Globus pallidus (tissue), 1 donor: Measurements from ENCODE around the gene COL4A1.

ENCODE experiments used
- DNase-seq: peaks from one replicate; pipeline ENCODE4 v3.0.0-alpha.2; 2015; ENCODE audit warnings: low spot score

The COL4A1 gene

DNA sequence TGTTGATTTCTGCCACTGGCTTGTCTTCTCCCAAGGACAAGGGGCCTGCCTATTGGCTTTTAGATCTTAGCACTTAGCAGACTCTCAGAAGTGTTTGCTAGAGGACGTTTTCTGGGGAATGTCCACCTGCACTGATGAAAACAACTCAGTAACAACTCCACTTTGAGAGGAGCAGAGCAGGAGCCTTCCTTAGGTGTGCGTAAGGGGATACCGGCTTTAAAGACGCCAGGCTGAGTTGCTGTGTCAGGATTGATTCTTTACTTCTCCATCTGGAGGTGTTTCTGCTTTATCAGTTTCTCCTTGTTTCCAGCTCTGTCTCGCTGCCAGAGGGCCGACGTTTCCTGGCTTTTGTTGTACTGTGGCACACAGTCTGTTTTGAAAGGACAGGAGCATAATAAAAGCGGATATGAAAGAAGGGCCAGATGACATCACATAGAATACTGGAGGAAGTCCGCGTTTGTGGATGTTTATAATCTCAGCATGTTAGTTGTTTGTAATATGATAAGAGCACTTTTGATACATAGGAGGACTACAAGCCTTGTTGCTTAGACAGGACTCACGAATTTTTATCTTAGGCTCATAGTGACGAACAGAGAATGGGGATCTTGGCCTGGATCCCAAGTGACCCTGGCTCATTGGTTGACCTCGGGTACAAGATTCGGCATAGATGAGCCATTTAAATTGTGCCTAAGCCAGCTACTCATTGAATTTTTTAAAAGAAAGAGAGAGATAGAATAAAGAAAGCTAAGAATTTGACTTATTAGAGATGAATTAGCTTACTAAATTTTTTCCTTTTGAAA, 34.7 kb upstream of the COL4A1 start:
- peak; percentile 32 for DNase-seq

DNA sequence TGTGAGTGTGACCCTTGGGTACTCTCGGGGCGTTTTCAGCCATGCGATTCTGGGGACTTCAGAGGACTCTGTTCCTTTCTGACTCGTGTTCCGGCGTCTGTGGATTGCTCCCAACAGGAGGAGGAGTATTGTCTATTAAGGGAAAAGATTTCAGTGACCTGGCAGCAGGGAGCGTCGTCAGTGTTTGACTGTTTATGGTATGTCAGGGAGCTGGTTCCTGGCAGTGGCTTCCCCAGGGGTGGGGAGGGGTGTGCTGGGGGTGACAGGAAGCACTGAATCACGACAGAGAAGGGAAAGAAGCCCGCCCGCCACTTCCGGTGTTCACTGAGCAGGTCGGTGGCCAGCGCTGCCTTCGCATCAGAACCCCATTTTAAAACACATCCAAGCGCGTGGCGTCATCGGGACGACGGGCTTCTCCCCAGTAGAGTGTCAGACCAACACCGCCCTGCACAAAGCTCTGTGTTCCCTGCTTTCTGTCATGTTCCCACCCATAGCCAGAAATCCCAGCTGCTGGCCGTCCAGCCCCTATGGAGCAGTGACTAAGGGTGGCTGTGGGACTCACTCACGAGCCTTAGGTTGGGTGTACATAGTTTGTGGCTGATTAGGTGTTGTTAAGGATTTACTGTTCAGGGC, 34.0 kb upstream of the COL4A1 start:
- no peak for DNase-seq

DNA sequence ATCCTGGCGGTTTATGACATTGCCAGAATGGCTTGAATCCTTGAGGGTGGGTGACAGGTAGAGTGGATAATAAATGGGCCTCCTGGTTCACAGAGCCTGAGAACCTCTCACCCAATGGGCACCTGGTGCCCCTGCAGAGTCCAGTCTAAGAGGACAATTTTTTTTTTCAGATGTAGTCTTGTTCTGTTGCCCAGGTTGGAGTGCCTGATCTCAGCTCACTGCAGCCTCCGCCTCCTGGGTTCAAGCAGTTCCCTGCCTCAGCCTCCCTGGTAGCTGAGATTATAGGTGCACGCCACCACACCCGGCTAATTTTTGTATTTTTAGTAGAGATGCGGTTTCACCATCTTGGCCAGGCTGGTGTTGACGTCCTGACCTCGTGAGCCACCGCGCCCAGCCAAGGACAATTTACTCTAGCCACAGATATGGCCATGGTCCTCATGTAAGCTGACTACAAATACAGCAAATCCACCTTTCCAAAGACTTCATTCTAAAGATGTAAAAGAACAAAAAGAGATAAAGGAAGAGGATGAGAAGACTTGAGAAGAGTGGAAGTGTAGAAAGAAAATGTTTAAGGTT, 33.1 kb upstream of the COL4A1 start:
- no peak for DNase-seq

DNA sequence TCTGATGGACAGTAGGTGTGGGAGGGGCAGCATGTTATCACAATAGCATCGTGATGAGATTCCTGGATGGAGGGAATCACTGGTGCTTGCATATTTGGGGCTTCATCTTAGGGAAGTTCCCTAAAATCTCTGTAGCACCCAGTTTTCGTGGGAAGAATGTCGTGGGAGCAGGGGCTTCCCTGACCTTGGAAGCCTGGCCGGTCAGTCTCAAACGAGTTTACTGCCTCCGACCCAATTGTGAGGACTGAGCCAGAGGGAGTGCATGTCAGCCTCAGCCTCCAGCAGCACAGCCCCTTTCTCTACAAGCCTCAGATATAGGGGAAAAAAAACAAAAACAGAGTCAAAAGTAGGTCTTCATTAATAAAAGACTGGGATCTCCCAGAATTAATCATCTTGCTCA, 32.3 kb upstream of the COL4A1 start:
- DNase-seq, result no peak

DNA sequence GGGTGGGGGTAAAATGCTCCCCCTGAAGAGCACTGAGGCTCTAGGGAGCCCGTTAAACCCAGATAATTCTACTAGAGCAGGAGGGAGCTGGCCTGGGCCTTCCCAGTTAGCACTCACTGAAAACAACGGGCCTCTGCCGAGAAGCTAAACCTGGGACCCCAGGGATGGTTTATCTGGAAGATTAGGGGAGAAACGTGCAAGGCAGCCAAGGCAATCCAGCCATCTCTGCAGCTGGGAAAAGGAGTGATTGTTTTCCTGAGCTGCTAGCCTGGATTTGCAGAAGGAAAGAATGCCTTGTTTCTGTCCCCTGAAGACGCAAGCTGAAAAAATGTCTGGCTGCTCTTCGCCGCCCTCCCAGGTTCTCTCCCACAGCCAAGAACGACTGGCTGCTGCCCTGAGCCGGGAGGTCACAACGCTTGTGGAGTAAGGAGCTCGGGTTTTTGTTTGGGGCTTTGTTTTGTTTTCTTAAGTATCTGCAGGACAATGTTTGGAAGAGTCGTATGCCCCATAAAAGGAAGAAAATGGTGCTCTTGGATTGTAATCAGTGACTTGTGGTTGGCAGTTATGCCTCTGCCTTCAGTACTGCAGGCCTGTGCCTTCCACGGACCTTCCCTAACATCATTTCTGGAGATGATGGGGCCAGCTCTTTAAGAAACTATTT, 31.6 kb upstream of the COL4A1 start:
- DNase-seq, result peak; percentile 41

DNA sequence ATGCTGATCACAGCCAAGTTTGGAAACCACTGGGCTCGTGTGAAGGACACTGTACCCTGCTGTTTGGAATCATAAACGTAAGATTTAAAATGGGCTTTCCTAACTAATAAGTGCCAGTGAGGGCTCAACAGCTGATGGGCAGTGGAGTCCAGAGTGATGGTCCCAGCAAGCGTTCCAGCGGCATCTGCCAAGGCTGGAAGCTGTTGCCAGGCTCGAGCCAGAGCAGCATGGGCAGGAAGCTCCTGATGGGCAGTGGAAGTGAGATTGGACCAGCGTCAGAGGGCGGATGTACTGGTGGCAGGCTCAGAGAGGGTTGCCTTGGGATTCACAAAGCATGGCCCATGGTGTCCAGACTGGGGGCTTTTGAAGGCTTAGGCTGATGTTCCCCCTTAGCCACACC, 30.3 kb upstream of the COL4A1 start:
- DNase-seq, result no peak

DNA sequence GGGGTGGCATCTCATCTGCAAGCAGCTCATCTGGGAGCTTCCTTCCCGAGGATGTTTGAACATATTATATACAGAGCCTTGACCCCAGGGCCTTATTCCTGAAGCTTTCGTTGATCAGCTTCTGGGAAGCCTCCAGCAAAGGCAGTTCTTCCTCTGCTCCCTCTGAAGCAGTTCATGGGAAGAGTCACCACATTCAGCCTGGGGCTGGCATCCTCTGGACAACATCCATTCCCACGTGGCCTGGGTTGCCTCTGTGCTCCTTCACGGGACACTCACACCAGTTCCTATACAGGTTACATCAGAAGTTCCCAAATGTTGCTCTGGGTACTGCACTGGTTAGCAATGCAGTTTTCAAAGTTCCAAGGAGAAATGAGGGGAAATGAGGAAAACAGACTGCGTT, 29.7 kb upstream of the COL4A1 start:
- no peak for DNase-seq

DNA sequence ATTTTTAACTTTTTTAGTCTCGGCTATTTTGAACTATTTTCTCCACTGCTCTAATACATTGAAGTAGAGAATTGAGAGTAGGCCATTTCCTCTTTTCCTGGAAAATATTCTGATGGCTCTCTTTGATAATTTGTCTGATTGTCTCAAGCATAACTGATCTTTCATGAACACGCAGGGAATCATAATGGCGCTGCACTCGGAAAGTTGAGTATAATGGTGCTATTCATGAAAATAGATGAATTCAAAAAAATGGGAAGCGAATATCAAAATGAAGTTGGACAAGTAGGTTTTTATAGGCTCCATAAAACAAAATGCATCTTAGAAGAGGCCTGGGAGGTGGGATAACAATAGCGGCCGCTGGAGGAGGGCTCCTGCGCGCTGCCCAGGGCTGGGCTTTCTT, 29.2 kb upstream of the COL4A1 start:
- no peak for DNase-seq

DNA sequence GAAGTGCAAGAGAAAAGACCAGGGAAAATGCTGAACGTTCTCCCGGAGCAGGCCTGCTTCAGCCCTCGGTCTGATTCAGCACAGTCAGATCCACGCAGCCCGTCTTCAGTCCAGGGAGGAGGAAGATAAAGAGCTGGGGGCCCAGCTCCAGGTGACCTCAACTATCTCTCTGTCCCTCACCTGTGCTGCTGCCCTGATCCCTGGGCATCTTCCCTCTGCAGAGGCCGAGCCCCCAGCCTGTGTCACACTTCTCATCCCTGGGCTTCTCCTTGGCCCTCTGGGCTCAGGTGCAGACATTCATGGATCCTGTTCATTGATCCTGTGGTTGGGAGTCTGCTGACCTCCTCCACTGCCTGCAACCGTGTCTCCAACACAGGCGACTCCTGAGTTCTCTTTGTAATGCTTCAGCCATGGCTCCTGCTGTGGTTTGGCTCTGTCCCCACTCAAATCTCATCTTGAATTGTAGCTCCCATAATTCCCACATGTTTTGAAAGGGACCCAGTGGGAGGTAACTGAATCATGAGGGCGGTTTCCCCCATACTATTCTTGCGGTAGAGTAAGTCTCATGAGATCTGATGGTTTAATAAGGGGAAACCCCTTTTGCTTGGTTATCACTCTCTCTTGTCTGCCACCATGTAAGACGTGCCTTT, 28.0 kb upstream of the COL4A1 start:
- DNase-seq, result no peak

DNA sequence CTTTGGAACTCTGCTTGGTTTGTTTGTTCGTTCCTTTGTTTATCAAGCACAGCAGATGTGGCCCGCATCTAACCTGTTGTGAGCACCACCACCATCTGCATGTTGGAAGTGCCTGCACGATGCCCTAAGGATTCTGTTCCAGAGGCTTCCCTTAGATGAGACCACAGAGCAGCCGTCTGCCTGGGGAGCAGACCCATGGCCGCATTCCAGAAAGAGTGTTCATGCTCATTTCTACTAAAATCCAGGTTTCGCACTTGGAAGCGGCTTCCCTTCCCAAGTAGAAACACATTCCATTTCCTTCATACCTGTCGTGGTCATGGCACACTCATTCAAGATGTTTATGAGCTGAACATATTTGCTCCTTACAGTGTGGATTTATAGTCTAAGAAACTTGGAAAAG, 27.3 kb upstream of the COL4A1 start:
- no peak for DNase-seq

DNA sequence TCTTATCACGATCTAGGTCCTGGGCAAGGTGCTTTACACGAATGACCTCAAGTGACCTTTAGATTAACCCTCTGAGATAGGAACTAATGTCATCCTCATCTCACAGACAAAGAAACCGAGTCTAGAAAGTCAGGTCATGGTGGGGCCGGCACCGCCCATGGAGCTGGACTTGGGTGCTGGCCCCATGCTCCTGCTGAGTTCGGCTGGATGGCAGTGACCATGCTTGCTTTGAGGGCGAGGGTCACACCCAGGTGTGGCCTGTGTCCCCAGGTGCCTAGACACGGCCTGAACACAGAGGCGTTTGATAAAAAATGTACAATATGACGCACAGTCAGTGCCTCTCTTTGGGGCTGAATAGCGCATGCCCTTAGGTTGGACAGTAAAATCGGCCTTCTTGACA, 26.9 kb upstream of the COL4A1 start:
- DNase-seq, result no peak

DNA sequence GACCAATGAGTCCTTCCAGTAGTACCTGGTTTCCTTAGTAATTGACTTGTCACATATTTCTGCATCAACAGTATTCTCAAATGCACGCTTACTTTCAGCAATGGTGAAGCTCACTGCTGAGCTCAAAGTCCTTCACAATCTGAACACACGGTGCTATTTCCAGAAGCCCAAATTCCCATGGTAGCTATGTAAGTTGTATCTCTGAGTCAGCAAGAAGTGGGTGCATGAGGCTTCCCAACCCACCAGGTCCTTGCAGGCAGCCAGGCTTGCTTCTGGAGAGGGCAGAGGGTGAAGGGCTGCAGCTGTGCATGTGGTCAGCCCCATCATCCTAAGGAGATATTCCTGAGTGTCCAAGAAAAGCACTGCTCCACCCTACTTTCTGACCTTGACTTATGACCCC, 25.8 kb upstream of the COL4A1 start:
- DNase-seq, result no peak

DNA sequence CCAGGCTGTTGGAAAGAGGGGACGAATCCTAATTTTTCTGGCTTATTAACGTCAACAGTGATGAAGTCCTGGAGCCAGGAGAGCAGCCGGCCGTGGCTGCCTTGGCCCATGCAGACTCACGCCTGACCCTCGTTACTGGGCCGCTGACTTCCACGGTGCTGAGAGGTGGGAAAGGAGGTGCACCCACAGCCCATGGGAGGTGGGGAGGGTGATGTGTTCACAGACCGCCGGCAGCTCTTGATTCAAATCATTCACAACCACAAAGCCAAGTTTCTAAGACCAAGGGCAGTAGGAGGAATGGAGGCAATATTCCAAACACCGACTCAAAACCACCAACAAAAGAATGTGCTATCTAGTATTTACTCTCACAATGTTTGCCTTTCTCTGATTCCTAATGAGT, 24.4 kb upstream of the COL4A1 start:
- DNase-seq, result no peak

DNA sequence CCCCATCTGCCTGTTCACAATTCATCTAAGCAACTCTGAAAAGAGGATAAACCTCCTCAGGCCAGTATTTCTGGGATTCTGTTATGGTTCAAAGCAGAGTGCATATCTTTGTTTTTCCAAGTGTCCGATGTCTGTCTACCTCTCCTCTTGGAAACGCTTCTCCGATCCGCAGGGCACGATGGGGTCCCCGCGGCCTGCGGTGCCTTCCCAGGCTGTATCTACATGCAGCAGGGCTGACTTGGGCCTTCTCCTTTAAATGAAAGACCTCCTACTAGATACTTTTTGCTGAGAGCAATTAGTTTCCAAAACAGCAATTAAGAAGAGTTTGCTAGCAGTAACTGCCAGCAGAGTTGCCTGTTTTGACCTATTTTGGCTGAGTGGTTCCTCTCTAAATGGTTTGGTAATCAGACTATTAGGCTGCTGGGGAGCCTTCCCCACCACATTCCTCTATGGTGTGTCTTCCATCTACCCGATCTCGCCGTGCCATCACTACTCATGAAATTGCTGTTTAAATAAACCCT, 23.6 kb upstream of the COL4A1 start:
- no peak for DNase-seq

DNA sequence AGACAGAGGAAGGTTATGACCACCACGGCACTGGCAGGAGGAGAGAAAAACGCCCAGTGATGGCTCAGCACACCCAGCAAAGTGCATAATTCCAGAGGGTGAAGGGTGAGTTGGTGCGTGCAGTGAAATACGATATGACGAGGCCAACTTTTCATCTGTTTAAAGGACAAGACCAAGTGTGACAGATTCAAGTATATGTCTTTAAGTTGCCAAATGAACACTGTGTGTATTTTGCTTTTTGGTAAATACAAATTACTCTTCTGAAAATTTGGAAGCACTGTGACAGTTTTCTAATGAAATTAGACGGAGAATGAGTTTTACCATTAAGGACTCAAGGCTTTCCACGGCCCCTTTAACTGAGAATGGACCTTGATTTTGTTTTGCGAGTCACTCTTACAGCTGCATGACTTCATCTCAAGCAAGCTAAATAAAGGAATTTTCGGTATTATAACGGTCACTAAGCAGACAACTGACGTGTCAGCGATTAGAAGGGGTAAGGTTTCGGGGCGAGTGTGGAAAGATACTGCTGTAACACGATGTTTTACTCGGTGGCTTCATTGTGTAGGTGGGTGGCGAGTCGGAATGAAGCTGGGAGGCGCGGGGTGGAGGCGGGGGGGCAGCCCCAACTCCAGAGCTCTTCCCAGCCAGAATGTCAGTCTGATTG, 23.0 kb upstream of the COL4A1 start:
- no peak for DNase-seq

DNA sequence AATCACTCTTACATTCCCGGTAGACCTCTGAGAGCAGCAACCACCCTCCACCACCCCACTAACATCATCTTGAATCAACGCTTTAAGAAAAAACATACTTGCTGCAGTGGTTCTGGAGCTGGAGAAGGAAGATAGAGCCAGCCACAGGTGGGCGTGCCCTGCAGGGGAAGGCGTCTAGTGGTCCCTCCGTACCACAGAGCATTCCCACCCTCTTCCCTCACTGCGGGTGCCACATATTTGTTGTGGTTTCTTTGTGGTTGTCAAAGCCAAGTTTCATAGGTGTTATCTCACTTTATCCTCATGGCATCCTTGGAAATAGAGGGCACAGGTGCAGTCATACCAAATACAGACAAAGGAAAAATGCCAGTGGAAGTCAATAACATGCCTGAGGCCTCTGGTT, 22.3 kb upstream of the COL4A1 start:
- no peak for DNase-seq

DNA sequence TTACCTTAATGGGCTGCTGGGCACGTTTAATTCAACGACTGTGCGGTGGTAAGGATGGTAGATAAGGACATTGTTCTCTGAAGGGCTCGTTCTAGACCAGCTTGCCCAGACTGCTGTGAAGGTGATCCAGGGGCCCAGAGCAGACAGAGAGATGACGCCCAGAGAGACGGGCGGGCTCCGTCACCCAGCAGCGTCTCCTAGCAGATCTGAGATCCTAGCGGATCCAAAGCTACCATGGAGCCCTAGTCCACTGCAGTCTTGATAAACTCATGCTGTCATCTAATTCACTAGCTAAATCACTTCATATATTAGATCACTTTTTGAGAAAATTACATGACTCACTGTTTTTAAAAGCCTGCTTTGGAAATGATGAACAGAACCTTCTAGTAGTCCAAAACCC, 21.6 kb upstream of the COL4A1 start:
- no peak for DNase-seq

DNA sequence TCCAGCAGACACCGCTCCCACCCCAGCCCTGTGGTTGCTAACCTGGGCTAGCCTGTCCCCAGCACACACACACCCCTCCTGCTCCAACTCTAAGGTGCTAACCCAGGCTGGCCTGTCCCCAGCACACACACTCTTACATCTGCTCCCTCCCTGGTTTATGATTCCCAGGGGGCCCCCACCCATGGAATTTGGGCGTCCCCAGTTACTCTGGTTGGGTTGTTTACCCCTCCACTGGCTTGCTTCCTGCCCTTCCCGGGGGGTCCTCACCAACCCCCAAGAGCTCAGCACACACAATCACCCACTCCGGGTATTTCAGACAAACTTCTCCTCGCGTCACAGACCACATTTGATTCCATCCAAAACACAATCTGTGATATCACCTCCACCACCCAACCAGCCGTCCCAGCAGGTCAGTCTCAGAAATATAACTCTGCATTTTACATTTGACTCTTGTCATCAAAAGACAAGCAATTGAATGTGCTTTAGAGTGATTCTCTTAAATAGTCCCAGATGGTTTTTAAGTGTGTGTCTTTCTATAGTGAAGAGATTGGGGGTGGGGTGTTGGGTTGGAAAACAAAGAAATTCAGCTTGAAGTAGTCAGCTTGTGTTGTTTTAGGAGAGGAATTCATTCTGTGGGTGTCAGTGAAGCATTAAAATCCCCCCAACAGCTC, 20.2 kb upstream of the COL4A1 start:
- no peak for DNase-seq

DNA sequence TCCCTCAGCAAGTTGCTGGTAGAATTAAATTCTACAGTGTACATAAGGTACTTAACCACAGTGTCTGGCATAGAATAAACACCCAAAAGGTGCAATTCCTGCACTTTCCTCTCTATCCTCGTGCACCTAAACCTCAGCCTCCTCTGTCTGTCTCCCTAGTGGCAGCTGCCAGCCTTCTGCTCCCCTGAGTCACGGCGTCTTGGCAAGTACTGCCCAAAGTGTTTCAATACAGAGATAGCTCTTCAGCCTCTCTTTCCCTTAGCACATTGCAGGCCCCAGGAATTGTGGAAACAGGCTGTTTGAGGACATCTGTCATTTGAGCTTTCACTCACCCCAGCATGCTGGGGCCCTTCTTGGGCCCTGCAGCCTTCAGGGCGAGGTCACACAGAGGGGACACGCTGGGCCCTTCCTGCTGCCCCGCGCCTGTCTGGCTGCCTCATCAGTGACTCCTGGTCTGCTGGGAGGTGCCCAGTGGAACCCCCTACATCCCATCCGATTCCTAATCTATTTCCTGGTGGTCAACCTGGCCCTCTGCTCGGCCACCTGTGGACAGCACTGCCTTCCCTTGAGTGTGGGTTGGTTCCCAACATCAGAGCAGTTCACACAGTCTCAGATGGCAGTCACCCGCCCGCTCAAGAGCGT, 19.4 kb upstream of the COL4A1 start:
- DNase-seq, result no peak

DNA sequence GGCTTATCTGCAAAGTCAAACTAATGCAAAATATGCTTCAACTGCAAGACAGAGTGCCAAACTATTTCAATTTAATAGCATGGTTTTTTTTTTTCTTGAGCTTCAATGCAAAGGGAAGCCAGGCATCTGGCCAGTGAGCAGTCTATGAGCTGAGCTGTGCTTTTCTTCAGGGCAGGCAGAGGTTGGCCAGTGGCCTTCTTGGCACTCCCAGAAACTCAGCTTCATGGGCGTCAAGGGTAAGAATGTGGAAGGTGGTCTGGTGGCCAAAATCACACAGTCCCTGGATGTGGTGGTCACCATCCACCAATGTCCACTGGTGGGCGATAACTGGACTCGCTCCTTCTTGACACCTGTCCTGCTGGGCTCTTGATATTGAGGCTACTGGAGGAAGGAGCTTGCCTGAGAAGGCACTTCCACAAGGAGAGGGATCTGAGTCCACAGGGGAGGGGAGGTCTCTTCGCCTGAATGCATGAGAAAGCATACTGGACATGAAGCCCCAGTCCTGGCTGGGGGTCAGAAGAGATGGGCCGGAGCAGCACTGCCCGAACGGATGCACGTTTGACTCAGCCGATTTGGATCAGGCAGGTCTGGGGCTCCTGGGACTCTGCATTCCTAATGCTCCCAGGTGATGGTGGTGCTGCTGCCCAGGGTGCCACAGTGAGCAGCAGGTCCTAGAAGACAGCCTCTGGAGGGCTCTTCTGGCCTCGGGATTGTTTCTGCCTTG, 17.2 kb upstream of the COL4A1 start:
- DNase-seq, result no peak
